K562 (cell line): ENCODE data around the gene ASIC3. TPM values are rescaled to one million over a fixed set of nuclear protein-coding genes. Genes with fewer than 3 reads are reported as not detected.

Experiments used
- BRF1 ChIP-seq: IDR thresholded peaks from 3 replicates; pipeline ENCODE4 v1.6.1; 2011; ENCODE audit warnings: borderline replicate concordance, mild to moderate bottlenecking; ENCODE audit not compliant: insufficient read length; ENCODE audit errors: extremely low read depth
- E2F3 ChIP-seq: fragments of 250-450 bp; sonication (Bioruptor Pico); IDR thresholded peaks from 2 replicates; pipeline ENCODE4 v1.4.0; 2020; ENCODE audit warnings: mild to moderate bottlenecking
- HEY1 ChIP-seq: fragments of 250-450 bp; sonication (Bioruptor Pico); IDR thresholded peaks from 2 replicates; pipeline ENCODE4 v1.5.0; 2020; ENCODE audit warnings: mild to moderate bottlenecking, moderate library complexity, borderline replicate concordance
- HIVEP1 ChIP-seq: fragments of 250-450 bp; sonication (Bioruptor Pico); IDR thresholded peaks from 2 replicates; pipeline ENCODE4 v1.4.0; 2020; ENCODE audit warnings: mild to moderate bottlenecking
- REST ChIP-seq, 2 experiments: fragments of 450-650 bp; formaldehyde crosslinking in 1 of 2; IDR thresholded peaks; 2 replicates each; pipeline versions ENCODE4 v1.4.0 to v1.6.1; 2014 to 2020; ENCODE audit warnings: mild to moderate bottlenecking in 2 of 2, borderline replicate concordance in 1 of 2, low read depth in 1 of 2
- RNF219 ChIP-seq: fragments of 250-450 bp; sonication (Bioruptor Pico); IDR thresholded peaks from 2 replicates; pipeline ENCODE4 v1.5.0; 2022; ENCODE audit warnings: mild to moderate bottlenecking
- SOX6 ChIP-seq: fragments of 450-650 bp; IDR thresholded peaks from 2 replicates; pipeline ENCODE4 v1.6.1; 2014; ENCODE audit warnings: mild to moderate bottlenecking
- SRSF7 ChIP-seq: fragments of 200-400 bp; formaldehyde crosslinking; optimal IDR thresholded peaks from 2 replicates; pipeline ENCODE3; 2017; ENCODE audit warnings: mild to moderate bottlenecking, low read depth, low read length
- TGIF2 ChIP-seq: sonication (generic); formaldehyde crosslinking; IDR thresholded peaks from 2 replicates; pipeline ENCODE4 v1.8.1; 2022; ENCODE audit warnings: mild to moderate bottlenecking, missing genetic modification reagents, moderate library complexity
- ZNF253 ChIP-seq: fragments of 250-450 bp; sonication (Bioruptor Pico); conservative IDR thresholded peaks from 2 replicates; pipeline ENCODE4 v1.6.1; 2021; ENCODE audit warnings: mild to moderate bottlenecking
- ZNF431 ChIP-seq: sonication (generic); formaldehyde crosslinking; IDR thresholded peaks from 2 replicates; pipeline ENCODE4 v1.8.0; 2022; ENCODE audit warnings: mild to moderate bottlenecking, missing genetic modification reagents
- ZNF507 ChIP-seq: conservative IDR thresholded peaks from 2 replicates; pipeline ENCODE4 v1.6.1; 2017; ENCODE audit warnings: missing genetic modification characterization, missing compliant biosample characterization
- polyA plus RNA-seq, 8 experiments: library from polyadenylated mRNA; depleted of rRNA in 4 of 8; stranded (reverse) in 5 of 8; unstranded in 3 of 8; fragments of >200 nt; fragmentation: Nextera tagmentation in 2 of 8; fragmentation: Illumina TruSeq in 1 of 8; extraction: Ambion mirVana in 2 of 8; extraction: Trizol in 1 of 8; gene quantifications; 2 replicates each; pipeline versions ENCODE4 v1.2.1 to v1.2.3, GENCODE V29; 2011 to 2014; ENCODE audit warnings: inconsistent platforms in 1 of 8, missing spikeins in 1 of 8
- total RNA-seq, 7 experiments: library from RNA; depleted of rRNA in 6 of 7; stranded (reverse); fragments of >200 nt in 6 of 7; fragmentation: Illumina TruSeq in 2 of 7; extraction: Trizol in 2 of 7; gene quantifications; 2 replicates each; pipeline versions ENCODE4 v1.2.1 to v1.2.3, GENCODE V29; 2011 to 2021; ENCODE audit warnings: low replicate concordance in 1 of 7
- TF ChIP-seq, protein P1 (sequence below): sonication (generic); formaldehyde crosslinking; IDR thresholded peaks from 2 replicates; pipeline ENCODE4 v1.8.0; 2022; ENCODE audit warnings: missing genetic modification reagents, mild to moderate bottlenecking, borderline replicate concordance
- TF ChIP-seq, protein P2 (sequence below): sonication (generic); formaldehyde crosslinking; IDR thresholded peaks from 2 replicates; pipeline ENCODE4 v1.8.0; 2022; ENCODE audit warnings: mild to moderate bottlenecking, missing genetic modification reagents, borderline replicate concordance

ASIC3 gene
- total and polyA plus RNA-seq, 9 of the 15 experiments (the other 6 are each of a cell fraction or from before 2014, with no cell fraction given): 0.11 to 5.0 (median 0.87) TPM

DNA sequence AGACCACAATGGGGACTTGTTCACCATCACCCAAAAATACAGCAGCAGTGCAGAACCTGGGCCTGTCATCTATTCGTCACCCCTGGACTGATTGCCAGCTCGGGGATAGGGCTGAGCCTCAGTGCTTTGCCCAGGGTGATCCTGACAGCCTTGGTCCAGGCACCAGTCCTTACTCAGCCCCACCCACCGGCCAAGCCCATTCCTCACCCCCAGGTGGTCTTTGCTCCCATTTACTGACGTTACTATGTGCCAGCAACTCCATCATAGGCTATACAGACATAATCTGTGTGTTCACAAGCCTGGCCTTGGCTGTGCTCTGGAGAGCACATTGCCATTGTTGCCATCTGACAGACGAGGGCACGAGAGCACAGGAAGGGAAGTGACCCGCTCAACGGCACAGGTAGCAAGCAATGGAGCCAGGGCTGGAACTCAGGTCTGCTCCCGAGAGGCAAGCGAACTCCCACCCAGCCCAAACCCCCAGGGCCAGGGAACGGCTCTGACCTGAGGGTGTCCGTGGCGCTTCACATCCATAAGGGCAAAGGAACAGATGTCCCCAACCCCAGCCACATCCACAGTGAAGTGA lies 30.9 kb upstream of the ASIC3 start (continued):
- TF ChIP-seq REST (IDR thresholded peaks at IDR 0.05; ENCODE audit: borderline replicate concordance): no peak
- TF ChIP-seq REST (CRISPR knock-in tag; IDR thresholded peaks at IDR 0.05; ENCODE audit: low read depth): no peak
- no peak for TF ChIP-seq ZNF253 (CRISPR knock-in tag)
- TF ChIP-seq ZNF507: no peak
- no peak for TF ChIP-seq TGIF2
- TF ChIP-seq HEY1 (CRISPR knock-in tag): no peak
- TF ChIP-seq BRF1: no peak
- TF ChIP-seq HIVEP1 (CRISPR knock-in tag): no peak
- TF ChIP-seq ZNF431: no peak; the same call in 1 of the 2 replicates
- no peak for TF ChIP-seq SRSF7
- TF ChIP-seq, protein P1, sequence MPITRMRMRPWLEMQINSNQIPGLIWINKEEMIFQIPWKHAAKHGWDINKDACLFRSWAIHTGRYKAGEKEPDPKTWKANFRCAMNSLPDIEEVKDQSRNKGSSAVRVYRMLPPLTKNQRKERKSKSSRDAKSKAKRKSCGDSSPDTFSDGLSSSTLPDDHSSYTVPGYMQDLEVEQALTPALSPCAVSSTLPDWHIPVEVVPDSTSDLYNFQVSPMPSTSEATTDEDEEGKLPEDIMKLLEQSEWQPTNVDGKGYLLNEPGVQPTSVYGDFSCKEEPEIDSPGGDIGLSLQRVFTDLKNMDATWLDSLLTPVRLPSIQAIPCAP (CRISPR knock-in tag): no peak
- TF ChIP-seq, protein P2, sequence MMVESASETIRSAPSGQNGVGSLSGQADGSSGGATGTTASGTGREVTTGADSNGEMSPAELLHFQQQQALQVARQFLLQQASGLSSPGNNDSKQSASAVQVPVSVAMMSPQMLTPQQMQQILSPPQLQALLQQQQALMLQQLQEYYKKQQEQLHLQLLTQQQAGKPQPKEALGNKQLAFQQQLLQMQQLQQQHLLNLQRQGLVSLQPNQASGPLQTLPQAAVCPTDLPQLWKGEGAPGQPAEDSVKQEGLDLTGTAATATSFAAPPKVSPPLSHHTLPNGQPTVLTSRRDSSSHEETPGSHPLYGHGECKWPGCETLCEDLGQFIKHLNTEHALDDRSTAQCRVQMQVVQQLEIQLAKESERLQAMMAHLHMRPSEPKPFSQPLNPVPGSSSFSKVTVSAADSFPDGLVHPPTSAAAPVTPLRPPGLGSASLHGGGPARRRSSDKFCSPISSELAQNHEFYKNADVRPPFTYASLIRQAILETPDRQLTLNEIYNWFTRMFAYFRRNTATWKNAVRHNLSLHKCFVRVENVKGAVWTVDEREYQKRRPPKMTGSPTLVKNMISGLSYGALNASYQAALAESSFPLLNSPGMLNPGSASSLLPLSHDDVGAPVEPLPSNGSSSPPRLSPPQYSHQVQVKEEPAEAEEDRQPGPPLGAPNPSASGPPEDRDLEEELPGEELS (CRISPR knock-in tag): no peak
- no peak for TF ChIP-seq SOX6
- TF ChIP-seq E2F3 (CRISPR knock-in tag): no peak
- TF ChIP-seq RNF219 (CRISPR knock-in tag): no peak
